H1 (cell line): ENCODE data around the gene NXPH3. TPM values are rescaled to one million over a fixed set of nuclear protein-coding genes. Genes with fewer than 3 reads are reported as not detected.

Experiments used
- CTCF ChIA-PET: fragments of 300-600 bp; sonication (Branson Sonifier 250); formaldehyde crosslinking; loops from one replicate; lab custom pipeline; 2021; ENCODE audit not compliant: partially characterized antibody; lab: Charles Lee
- POLR2A ChIA-PET: fragments of 300-600 bp; sonication (Branson Sonifier 250); formaldehyde crosslinking; loops from one replicate; lab custom pipeline; 2021; ENCODE audit warnings: inconsistent platforms; ENCODE audit not compliant: partially characterized antibody; lab: Charles Lee
- DNase-seq, 2 experiments: peaks; one replicate each; pipeline versions ENCODE4 v3.0.0 to v3.0.0-alpha.2; 2010 to 2022; ENCODE audit warnings: low spot score in 2 of 2, low read depth in 1 of 2, mixed read lengths in 1 of 2
- FAIRE-seq: peaks from 2 replicates; lab custom pipeline; 2011; peaks lifted over from hg19 to GRCh38; lab: Jason Lieb, UNC
- H2AFZ ChIP-seq: 2 replicates; pipeline ENCODE4 v1.8.1; 2012; ENCODE audit warnings: low read length, inconsistent platforms
- H2AK5ac ChIP-seq: 2 replicates; pipeline ENCODE4 v1.6.1; 2013; ENCODE audit warnings: low read depth, low read length
- H2BK120ac ChIP-seq: replicated peaks from 2 replicates; pipeline ENCODE3; 2013; ENCODE audit warnings: low read depth, low read length, inconsistent platforms
- H2BK12ac ChIP-seq: 2 replicates; pipeline ENCODE4 v1.6.1; 2013; ENCODE audit warnings: low read depth, low read length
- H2BK15ac ChIP-seq: 2 replicates; pipeline ENCODE4 v1.6.1; 2013; ENCODE audit warnings: low read length
- H2BK20ac ChIP-seq: 2 replicates; pipeline ENCODE4 v1.6.1; 2013; ENCODE audit warnings: low read length
- H2BK5ac ChIP-seq: 2 replicates; pipeline ENCODE4 v1.6.1; 2013; ENCODE audit warnings: low read depth, low read length
- H3K14ac ChIP-seq: 2 replicates; pipeline ENCODE4 v1.6.1; 2013; ENCODE audit warnings: inconsistent platforms; ENCODE audit not compliant: insufficient read length
- H3K18ac ChIP-seq: 2 replicates; pipeline ENCODE4 v1.6.1; 2013; ENCODE audit warnings: low read length; ENCODE audit errors: extremely low read depth
- H3K23ac ChIP-seq: 2 replicates; pipeline ENCODE4 v1.6.1; 2013; ENCODE audit warnings: inconsistent platforms; ENCODE audit not compliant: insufficient read length
- H3K23me2 ChIP-seq: 2 replicates; pipeline ENCODE4 v1.6.1; 2013; ENCODE audit warnings: low read depth, low read length
- H3K27ac ChIP-seq: 2 replicates; pipeline ENCODE4 v1.6.1; 2011; ENCODE audit warnings: low read depth, low read length, inconsistent platforms
- H3K27me3 ChIP-seq, 4 experiments: replicated peaks in 1 of 4; 1 replicate in 1 of 4; 2 replicates in 3 of 4; pipeline versions ENCODE4 v1.6.1 to v1.8.1; 2011 to 2013; ENCODE audit warnings: low read length in 3 of 4, mild to moderate bottlenecking in 3 of 4, inconsistent platforms in 2 of 4, mixed read lengths in 2 of 4, moderate library complexity in 1 of 4; ENCODE audit not compliant: control insufficient read depth in 3 of 4, insufficient read depth in 3 of 4; ENCODE audit errors: extremely low read depth in 1 of 4
- H3K36me3 ChIP-seq, 4 experiments: 2 replicates each; pipeline versions ENCODE4 v1.6.1 to v1.8.1; 2011 to 2013; ENCODE audit warnings: mild to moderate bottlenecking in 4 of 4, low read length in 3 of 4, moderate library complexity in 2 of 4, control low read depth in 1 of 4, inconsistent platforms in 1 of 4; ENCODE audit not compliant: insufficient read depth in 4 of 4, control insufficient read depth in 2 of 4
- H3K4ac ChIP-seq: replicated peaks from 2 replicates; pipeline ENCODE3; 2013; ENCODE audit warnings: low read length, low read depth, mixed read lengths, inconsistent platforms; ENCODE audit not compliant: insufficient read length
- H3K4me1 ChIP-seq, 4 experiments: replicated peaks in 1 of 4; 1 replicate in 1 of 4; 2 replicates in 3 of 4; pipeline versions ENCODE4 v1.6.1 to v1.8.1; 2011 to 2013; ENCODE audit warnings: low read length in 3 of 4, inconsistent platforms in 2 of 4, mixed read lengths in 1 of 4; ENCODE audit not compliant: insufficient read depth in 4 of 4, control insufficient read depth in 3 of 4
- H3K4me2 ChIP-seq, 2 experiments: 2 replicates each; pipeline versions ENCODE4 v1.6.1 to v1.8.1; 2011 to 2013; ENCODE audit warnings: low read depth in 2 of 2, low read length in 2 of 2, control low read depth in 1 of 2, inconsistent platforms in 1 of 2, mild to moderate bottlenecking in 1 of 2; ENCODE audit not compliant: insufficient read depth in 1 of 2
- H3K4me3 ChIP-seq, 4 experiments: fragments of 200-600, 300-600 bp in 1 of 4; sonication (generic), shearing (Covaris generic), sonication (Bioruptor Twin) in 1 of 4; 2 replicates each; pipeline versions ENCODE4 v1.5.1 to v1.8.1; 2011 to 2016; ENCODE audit warnings: low read length in 4 of 4, low read depth in 3 of 4, control low read depth in 2 of 4, inconsistent platforms in 2 of 4, mild to moderate bottlenecking in 2 of 4, mixed read lengths in 1 of 4, moderate library complexity in 1 of 4; ENCODE audit not compliant: insufficient read depth in 2 of 4; ENCODE audit errors: extremely low read depth in 1 of 4
- H3K56ac ChIP-seq: replicated peaks from 2 replicates; pipeline ENCODE3; 2013; ENCODE audit warnings: low read depth, mild to moderate bottlenecking, mixed read lengths, low read length, inconsistent platforms; ENCODE audit not compliant: insufficient read length
- H3K79me1 ChIP-seq: 2 replicates; pipeline ENCODE4 v1.6.1; 2013; ENCODE audit warnings: low read depth, low read length, control low read depth
- H3K79me2 ChIP-seq, 2 experiments: 2 replicates each; pipeline versions ENCODE4 v1.6.1 to v1.8.1; 2012 to 2013; ENCODE audit warnings: low read length in 2 of 2, mild to moderate bottlenecking in 2 of 2, inconsistent platforms in 1 of 2; ENCODE audit not compliant: insufficient read depth in 2 of 2, control insufficient read depth in 1 of 2
- H3K9ac ChIP-seq, 4 experiments: replicated peaks in 1 of 4; 1 replicate in 1 of 4; 2 replicates in 3 of 4; pipeline versions ENCODE4 v1.6.1 to v1.8.1; 2011 to 2013; ENCODE audit warnings: low read depth in 3 of 4, low read length in 3 of 4, control low read depth in 2 of 4, mild to moderate bottlenecking in 2 of 4, moderate library complexity in 2 of 4, inconsistent platforms in 1 of 4; ENCODE audit errors: extremely low read depth in 1 of 4
- H3K9me3 ChIP-seq, 2 experiments: 2 replicates each; pipeline versions ENCODE4 v1.6.1 to v1.8.1; 2012 to 2013; ENCODE audit warnings: mild to moderate bottlenecking in 2 of 2, moderate library complexity in 2 of 2, control low read depth in 1 of 2, inconsistent platforms in 1 of 2, low read depth in 1 of 2, low read length in 1 of 2, mixed read lengths in 1 of 2; ENCODE audit not compliant: insufficient read depth in 2 of 2
- H4K20me1 ChIP-seq, 2 experiments: replicated peaks in 1 of 2; 2 replicates each; pipeline versions ENCODE3 to v1.8.1; 2011 to 2013; ENCODE audit warnings: inconsistent platforms in 2 of 2, low read length in 2 of 2, mild to moderate bottlenecking in 1 of 2; ENCODE audit not compliant: insufficient read depth in 2 of 2, control insufficient read depth in 1 of 2
- H4K5ac ChIP-seq: 2 replicates; pipeline ENCODE4 v1.6.1; 2013; ENCODE audit warnings: low read length, low read depth, mixed read lengths, inconsistent platforms; ENCODE audit not compliant: insufficient read length
- H4K8ac ChIP-seq: 2 replicates; pipeline ENCODE4 v1.8.0; 2013; ENCODE audit warnings: mild to moderate bottlenecking, moderate library complexity, low read length, inconsistent platforms; ENCODE audit not compliant: insufficient read depth; ENCODE audit errors: extremely low read depth
- H4K91ac ChIP-seq: replicated peaks from 2 replicates; pipeline ENCODE3; 2013; ENCODE audit warnings: low read length, mixed read lengths, inconsistent platforms; ENCODE audit not compliant: insufficient read length
- BCL11A ChIP-seq, 2 experiments: IDR thresholded peaks; one replicate each; pipeline ENCODE4 v1.6.1; 2011; ENCODE audit warnings: low read depth in 2 of 2, low read length in 2 of 2, mild to moderate bottlenecking in 2 of 2
- CHD2 ChIP-seq: IDR thresholded peaks from 2 replicates; pipeline ENCODE4 v1.6.1; 2012; ENCODE audit warnings: low read length, improper control_type of control experiment
- EP300 ChIP-seq, 2 experiments: IDR thresholded peaks; 1 replicate in 1 of 2; 2 replicates in 1 of 2; pipeline ENCODE4 v1.6.1; 2011 to 2012; ENCODE audit warnings: low read depth in 2 of 2, low read length in 2 of 2, mild to moderate bottlenecking in 2 of 2, borderline replicate concordance in 1 of 2, inconsistent platforms in 1 of 2, moderate library complexity in 1 of 2
- KDM5A ChIP-seq: fragments of 200-600 bp; IDR thresholded peaks from 2 replicates; pipeline ENCODE4 v1.7.1; 2012; ENCODE audit warnings: mild to moderate bottlenecking, low read length, inconsistent platforms, mixed read lengths
- NRF1 ChIP-seq: IDR thresholded peaks from 2 replicates; pipeline ENCODE4 v1.6.1; 2011; ENCODE audit warnings: mild to moderate bottlenecking, low read depth, low read length, improper control_type of control experiment
- RBBP5 ChIP-seq: IDR thresholded peaks from 2 replicates; pipeline ENCODE4 v1.7.1; 2012; ENCODE audit warnings: low read depth, mild to moderate bottlenecking, inconsistent platforms, low read length, moderate library complexity, borderline replicate concordance
- RFX5 ChIP-seq: IDR thresholded peaks from 2 replicates; pipeline ENCODE4 v1.6.1; 2011; ENCODE audit warnings: low read depth, low read length, improper control_type of control experiment, borderline replicate concordance
- TEAD4 ChIP-seq: IDR thresholded peaks from 2 replicates; pipeline ENCODE4 v1.6.1; 2012; ENCODE audit warnings: low read depth, low read length, inconsistent platforms, mixed read lengths
- WGBS, 2 experiments: shearing (Covaris generic) in 1 of 2; methylation state at CpG; one replicate each; pipeline versions ENCODE4 v1.1.6 to v1.1.7; 2013 to 2015; ENCODE audit warnings: low lambda C conversion rate in 2 of 2, mixed read lengths in 2 of 2, inconsistent platforms in 1 of 2, low coverage in 1 of 2, missing lambda C conversion rate in 1 of 2; ENCODE audit not compliant: insufficient replicate concordance in 2 of 2, insufficient coverage in 1 of 2, insufficient read length in 1 of 2; ENCODE audit errors: extremely low coverage in 1 of 2, missing lambda C conversion rate in 1 of 2; 5-methylcytosine and 5-hydroxymethylcytosine counted together
- polyA plus RNA-seq, 7 experiments: library from polyadenylated mRNA; depleted of rRNA in 3 of 7; stranded (reverse) in 5 of 7; unstranded in 2 of 7; fragments of >200 nt in 5 of 7; fragments of 200-250 nt in 2 of 7; gene quantifications; 1 replicate in 5 of 7; 2 replicates in 1 of 7; 4 replicates in 1 of 7; pipeline versions ENCODE4 v1.2.1 to v1.2.3, GENCODE V29; 2011 to 2013; ENCODE audit warnings: missing spikeins in 2 of 7, mixed read lengths in 2 of 7
- total RNA-seq: library from RNA; stranded (reverse); fragmentation: NEBNext Ultra II Directional; extraction: Animal tissue kit (Norgen Biotek cat#: 25700); gene quantifications from 2 replicates; pipeline ENCODE4 v1.2.1, GENCODE V29; 2021

The NXPH3 gene
- total and polyA plus RNA-seq, 2 of the 8 experiments (the other 6 are each of a cell fraction or from before 2014, with no cell fraction given), result 2.5 to 3.7 TPM

DNA sequence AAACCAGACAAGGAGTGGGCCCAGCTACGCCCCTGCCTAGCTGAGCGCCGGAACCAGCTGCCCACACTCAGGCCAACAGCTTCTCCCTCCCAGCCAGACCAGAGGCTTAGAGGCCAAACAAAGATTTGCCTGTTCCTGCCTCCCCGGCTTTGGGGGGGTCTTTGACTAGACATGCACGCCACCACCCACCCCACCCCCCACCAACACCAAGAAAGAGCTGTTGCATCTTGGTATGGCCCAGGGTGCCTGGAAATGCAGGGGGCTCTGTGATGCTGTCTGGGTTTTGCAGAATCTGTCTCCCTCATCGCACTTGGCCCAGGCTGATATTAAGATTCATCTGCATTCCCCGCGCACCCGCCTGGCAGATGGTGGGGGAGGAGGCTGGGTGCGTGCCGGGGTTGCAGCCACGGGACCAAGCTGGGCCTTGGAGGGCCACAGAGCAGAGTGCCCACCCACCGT, 1.3 kb upstream of the NXPH3 start:
- CTCF ChIA-PET, result interaction anchor here (0.5 to 3.5 kb wide), 13 partner anchors 8 to 284 kb away, joined by 3 to 23 read pairs (median 5); no protein-coding TSS in a partner anchor
- Histone ChIP-seq H2BK5ac (no peak overlapping the region), H4K8ac (no peak overlapping the region), H3K79me1 (no peaks in the 10 kb centered on the region), H3K23ac (no peak overlapping the region), H3K79me2 (no peaks in the 10 kb centered on the region), H3K14ac (no peak overlapping the region), H2BK120ac (no peak overlapping the region), H3K4me2 (no peak overlapping the region; a peak in 1 of 4 replicates), H3K36me3 (no peaks in the 10 kb centered on the region), H3K56ac (no peak overlapping the region), H3K4me1 (peaks cover 0 to 27% (median 10%) of the 10 kb centered on the region in 4 experiments; a peak in 6 of 7 replicates), H4K20me1 (peaks cover 0 to 2% of the 10 kb centered on the region in 2 experiments), H2AK5ac (no peak overlapping the region), H3K23me2 (peaks cover 11% of the 10 kb centered on the region), H2BK15ac (no peak overlapping the region; the same call in 1 of the 2 replicates), H3K4me3 (no peak overlapping the region), H3K9me3 (no peaks in the 10 kb centered on the region), H3K4ac (no peak overlapping the region), H2BK12ac (no peak overlapping the region), H3K9ac (no peak overlapping the region), H4K91ac (no peak overlapping the region), H3K18ac (no peak overlapping the region), H3K27ac (no peak overlapping the region), H3K27me3 (peaks cover 4 to 18% (median 11%) of the 10 kb centered on the region in 4 experiments; a peak in 6 of 7 replicates), H4K5ac (no peak overlapping the region), H2BK20ac (no peak overlapping the region), H2AFZ (no peak overlapping the region)
- TF ChIP-seq CHD2 (no peak), EP300 (IDR thresholded peaks at IDR 0.05; ENCODE audit: borderline replicate concordance in 1 of 2, low read depth in 2 of 2, low read length in 2 of 2) (no peak), NRF1 (no peak), TEAD4 (no peak), BCL11A (IDR thresholded peaks at IDR 0.05; ENCODE audit: low read depth in 2 of 2, low read length in 2 of 2) (no peak), RBBP5 (no peak), KDM5A (no peak), RFX5 (no peak)
- 81% methylated on average over 12 of the region's 13 CpGs; no CpG with 5 or more reads in 1 of the 2 experiments for whole genome bisulfite sequencing, 2 experiments
- DNase-seq (no peak), FAIRE-seq (no peak)
- POLR2A ChIA-PET, result interaction anchor here (0.6 kb wide), 1 partner anchor 1400 kb away, joined by 3 read pairs; no protein-coding TSS in a partner anchor
